ENCODE measurements around the gene C1orf159. TPM values are rescaled to one million over a fixed set of nuclear protein-coding genes. Genes with fewer than 3 reads are reported as not detected.
"Not testable (repeated sequence)": the region's sequence is repeated elsewhere in the genome, so short reads cannot be mapped to it uniquely, and the experiment has no call there.

The C1orf159 gene
- total RNA-seq, 1 experiment from 2014 or later = 10.3 TPM

- no peak for DNase-seq (ENCODE audit: low read depth)
These were observed 48.5 kb downstream of the C1orf159 start for GRCh38 chr1:1067284-1067859.

GRCh38 chr1:1066403-1067283, 49.2 kb downstream of the C1orf159 start:
- DNase-seq (ENCODE audit: low read depth) = no peak

GRCh38 chr1:1065940-1066304, 50.0 kb downstream of the C1orf159 start:
- peak; percentile 45 for DNase-seq (ENCODE audit: low read depth)

DNA sequence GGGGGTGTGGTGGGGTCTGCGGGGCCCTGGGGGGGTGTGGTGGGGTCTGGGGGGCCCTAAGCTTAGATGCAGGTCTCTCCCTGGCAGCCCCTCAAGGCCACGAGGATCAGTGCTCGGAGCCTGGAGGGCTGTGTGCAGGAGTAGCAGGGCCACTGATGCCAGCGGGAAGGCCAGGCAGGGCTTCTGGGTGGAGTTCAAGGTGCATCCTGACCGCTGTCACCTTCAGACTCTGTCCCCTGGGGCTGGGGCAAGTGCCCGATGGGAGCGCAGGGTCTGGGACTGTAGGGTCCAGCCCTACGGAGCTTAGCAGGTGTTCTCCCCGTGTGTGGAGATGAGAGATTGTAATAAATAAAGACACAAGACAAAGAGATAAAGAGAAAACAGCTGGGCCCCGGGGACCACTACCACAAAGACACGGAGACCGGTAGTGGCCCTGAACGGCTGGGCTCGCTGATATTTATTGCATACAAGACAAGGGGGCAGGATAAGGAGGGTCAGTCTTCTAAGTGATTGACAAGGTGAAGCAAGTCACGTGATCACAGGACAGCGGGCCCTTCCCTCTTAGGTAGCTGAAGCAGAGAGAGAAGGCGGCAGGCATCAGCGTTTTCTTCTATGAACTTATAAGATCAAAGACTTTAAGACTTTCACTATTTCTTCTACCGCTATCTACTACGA, 50.5 kb downstream of the C1orf159 start:
- no peak for DNase-seq (ENCODE audit: low read depth)

GRCh38 chr1:1063945-1064831, 51.7 kb downstream of the C1orf159 start:
- DNase-seq (ENCODE audit: low read depth) = peak; percentile 88

- DNase-seq (ENCODE audit: low read depth) = no peak
These were observed 52.5 kb downstream of the C1orf159 start for GRCh38 chr1:1063261-1063944.

GRCh38 chr1:1062348-1063163, 53.3 kb downstream of the C1orf159 start:
- peak; percentile 27 for DNase-seq (ENCODE audit: low read depth)

- peak; percentile 36 for DNase-seq (ENCODE audit: low read depth)
These were observed 54.1 kb downstream of the C1orf159 start for GRCh38 chr1:1061682-1062345.

DNA sequence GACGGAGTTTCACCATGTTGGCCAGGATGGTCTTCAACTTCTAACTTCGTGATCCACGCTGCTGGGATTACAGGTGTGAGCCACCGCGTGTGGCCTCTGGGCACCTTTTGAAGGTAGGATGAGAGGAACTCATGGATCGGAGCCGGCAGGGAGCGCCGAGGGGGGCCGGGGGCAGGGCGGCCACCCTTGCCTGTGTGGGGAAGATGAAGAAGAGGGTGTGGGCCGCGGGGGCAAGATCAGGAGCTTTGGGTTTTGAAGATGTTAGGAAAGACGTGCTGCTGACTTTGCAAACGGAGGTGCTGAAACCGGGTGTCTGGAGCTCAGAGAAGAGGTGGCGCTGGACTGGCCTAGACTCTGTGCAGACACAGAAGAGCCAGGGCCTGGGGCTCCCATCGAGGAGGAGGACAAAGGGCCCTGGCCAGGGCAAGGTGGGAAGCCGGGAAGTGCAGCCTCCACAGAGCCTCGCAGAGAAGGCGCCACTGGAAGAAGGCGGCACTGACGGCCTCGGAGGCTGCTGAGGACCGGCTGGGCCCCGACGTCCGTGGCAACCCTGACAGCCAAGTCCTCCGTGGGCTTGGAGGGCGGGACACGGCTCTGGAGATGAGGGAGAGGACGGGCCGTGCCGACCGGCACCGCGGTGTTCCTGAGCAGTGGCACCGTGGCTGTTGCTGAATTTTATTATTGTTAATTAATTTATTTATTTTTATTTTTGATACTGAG, 55.4 kb downstream of the C1orf159 start:
- DNase-seq (ENCODE audit: low read depth) = no peak

- DNase-seq (ENCODE audit: low read depth) = peak; percentile 77
These were observed 56.2 kb downstream of the C1orf159 start for GRCh38 chr1:1059494-1060280.

GRCh38 chr1:1058921-1059493, 56.9 kb downstream of the C1orf159 start:
- DNase-seq (ENCODE audit: low read depth) = peak; percentile 29

DNA sequence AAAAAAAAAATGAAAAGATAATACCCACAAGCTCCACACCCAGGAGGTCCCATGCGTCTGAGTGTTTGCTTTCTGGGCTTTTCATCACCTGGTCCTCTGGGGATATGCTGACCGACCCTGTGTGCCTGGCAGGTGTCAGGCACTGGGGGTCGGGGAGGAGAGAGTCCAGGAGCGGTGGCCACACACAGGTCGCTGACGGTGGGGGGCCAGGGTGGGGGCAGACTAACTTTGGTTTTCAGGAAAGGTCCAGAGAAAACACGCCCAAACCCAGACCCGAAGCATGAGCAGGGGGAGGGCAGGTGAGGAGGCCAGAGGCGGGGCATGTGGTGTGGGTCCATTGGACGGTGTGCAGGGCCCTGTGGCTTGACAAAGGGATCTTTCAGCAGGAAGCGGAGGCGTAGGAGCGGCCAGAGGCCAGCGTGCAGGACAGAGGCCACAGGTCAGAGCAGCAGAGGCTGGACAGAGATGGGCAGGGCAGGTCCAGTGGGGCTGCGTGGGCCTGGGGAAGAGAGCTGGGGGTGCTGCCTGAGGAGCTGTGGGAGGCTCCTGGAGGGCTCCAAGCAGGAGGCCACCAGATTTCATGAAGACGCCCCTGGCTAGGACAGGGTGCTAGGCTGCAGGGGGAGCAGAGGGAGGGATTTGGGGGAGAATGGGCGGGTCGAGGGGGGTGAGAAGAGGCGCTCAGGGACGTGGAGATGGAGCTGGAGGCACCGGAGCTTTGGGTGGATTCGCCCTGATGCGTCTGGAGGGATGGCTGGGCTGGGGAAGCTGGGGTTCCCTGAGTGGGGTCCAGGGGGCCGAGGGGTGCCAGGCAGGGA, 57.6 kb downstream of the C1orf159 start:
- no peak for DNase-seq (ENCODE audit: low read depth)

DNA sequence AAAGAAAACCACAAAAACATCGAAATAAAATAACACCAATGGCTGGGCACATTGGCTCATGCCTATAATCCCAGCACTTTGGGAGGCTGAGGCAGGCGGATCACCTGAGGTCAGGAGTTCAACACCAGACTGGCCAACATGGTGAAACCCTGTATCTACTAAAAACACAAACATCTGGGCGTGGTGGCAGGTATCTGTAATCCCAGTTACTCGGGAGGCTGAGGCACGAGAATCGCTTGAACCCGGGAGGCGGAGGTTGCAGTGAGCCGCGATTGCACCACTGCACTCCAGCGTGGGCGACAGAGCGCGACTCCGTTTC, 58.2 kb downstream of the C1orf159 start:
- DNase-seq (ENCODE audit: low read depth) = not testable (repeated sequence)

DNA sequence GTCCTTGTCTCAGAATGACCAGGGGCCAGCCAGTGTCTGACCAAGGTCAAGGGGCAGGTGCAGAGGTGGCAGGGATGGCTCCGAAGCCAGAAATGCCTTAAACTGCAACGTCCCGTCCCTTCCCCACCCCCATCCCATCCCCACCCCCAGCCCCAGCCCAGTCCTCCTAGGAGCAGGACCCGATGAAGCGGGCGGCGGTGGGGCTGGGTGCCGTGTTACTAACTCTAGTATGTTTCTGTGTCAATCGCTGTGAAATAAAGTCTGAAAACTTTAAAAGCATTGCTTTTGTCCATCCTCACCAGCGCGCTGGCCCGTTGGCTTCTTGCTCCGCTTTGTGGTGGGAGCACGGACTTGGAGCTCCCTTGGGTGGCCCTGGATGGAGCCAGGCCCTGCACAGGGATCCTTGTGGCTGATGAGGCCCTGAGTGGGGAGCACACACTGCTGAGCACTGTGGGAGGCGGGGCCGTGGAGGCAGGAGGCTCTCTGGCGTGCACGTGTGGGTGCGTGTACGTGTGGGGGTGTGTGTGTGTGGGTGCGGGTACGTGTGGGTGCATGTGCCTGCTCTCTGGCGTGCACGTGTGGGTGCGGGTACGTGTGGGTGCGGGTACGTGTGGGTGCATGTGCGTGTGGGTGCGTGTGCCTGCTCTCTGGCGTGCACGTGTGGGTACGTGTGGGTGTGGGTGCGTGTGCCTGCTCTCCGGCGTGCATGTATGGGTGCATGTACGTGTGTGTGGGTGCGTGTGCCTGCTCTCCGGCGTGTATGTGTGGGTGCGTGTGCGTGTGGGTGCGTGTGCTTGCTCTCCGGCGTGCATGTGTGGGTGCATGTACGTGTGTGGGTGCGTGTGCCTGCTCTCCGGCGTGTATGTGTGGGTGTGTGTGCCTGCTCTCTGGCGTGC, 59.8 kb downstream of the C1orf159 start:
- no peak for DNase-seq (ENCODE audit: low read depth)

GRCh38 chr1:1054971-1055370, 60.9 kb downstream of the C1orf159 start:
- no peak for DNase-seq (ENCODE audit: low read depth)

GRCh38 chr1:1054099-1054700, 61.7 kb downstream of the C1orf159 start:
- no peak for DNase-seq (ENCODE audit: low read depth)
